HG02759 (cell line): ENCODE measurements around the gene PAK4.
"Not testable (repeated sequence)": the region's sequence is repeated elsewhere in the genome, so short reads cannot be mapped to it uniquely, and the experiment has no call there.

Experiments
- ATAC-seq: cut with Tn5 transposase; IDR thresholded peaks from one replicate; pipeline ENCODE4 v1.9.1; 2021; ENCODE audit warnings: mild to moderate bottlenecking, moderate library complexity; ENCODE audit not compliant: unreplicated experiment

The PAK4 gene

DNA sequence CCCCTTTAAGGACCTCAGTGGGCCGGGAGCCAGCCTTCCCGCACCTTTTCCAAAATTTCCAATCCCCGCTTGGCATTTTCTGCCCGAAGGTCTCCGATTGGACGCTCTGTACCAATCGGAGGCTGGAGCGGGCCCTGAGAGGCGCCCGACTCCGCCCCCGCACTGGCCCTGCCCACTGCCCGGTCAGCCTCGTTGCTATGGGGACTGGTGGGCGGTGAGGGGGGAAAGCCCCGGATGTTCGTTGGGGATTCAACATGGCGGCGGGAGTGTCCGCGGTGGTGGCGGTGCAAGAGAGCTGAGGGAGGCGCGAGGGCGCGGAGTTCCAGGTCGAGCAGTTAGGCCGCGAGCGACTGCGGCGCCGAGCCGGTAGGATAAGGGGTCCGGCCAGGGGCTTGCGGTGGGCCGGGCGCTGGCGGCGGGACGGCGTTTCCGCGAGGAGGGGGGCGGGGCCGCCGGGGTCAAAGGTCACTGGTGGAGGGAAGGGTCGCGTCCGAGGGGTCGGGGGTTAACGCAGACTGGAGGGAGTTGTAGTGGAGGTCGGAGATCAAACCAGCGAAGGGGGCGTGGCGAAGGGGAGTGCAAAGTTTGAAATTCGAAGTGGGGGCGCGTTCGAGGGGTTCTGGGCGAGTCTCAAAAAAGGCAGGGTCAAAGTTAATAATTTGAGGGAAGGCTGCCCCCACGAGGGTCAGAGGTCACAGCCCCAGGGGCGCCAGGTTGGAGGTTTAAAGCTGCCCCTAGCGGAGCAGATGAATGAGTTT lies at the start of gene PAK4:
Gene PAK4, plus strand, starts transcription at position 233 of the 758 bp plus-strand sequence. CDS start 43,768 bp downstream, outside the sequence.
- ATAC-seq: peak; percentile 95

DNA sequence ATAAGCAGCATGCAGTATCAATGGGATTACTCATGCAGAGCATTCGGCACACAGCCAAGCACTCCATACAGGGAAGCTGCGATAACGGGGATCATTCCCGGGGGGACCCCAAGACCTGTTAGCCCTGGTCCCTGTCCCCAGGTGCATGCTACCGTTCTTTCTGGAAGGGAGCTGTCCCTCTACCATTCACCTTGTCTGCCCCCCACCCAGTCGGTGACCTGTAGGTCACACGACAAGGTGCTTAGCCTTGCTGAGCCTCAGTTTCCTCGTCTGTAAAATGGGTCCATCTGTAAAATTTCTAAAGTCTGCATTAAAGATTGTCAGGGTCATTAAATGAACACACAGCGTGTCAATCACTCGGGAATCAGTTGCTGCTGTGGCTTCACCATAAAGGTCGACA lies 48.3 kb upstream of the PAK4 start:
- ATAC-seq: no peak

DNA sequence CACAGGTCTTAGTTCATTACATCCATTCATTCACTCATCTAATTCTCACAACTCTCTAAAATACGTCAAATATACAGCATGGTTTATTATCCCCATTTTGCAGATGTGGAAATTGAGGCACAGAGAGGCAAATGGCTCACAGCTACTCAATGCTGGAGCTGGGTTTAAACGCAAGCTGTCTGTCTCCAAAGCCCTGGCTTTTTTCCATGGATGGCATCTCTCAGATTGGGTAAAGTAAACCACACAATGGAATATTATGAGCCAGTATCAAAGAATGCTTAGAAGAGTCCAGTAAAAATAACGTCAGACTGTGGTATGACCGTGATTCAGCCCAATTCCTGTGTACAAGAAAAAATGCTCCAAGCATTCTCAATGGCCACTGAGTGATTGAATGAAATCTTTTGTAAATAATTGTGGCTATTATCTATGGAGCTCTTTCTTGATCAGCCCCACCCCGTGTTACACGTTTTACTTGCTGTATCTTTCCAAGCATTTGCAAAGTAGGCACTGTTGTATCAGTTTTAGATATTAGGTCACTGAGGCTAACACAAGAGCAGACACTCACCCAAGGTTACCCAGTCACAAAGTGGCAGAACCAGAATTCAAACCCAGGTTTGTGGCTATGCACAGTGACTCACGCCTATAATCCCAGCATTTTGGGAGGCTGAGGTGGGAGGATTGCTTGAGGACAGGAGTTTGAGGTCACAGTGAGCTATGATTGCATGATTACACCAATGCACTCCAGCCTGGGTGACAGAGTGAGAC lies 47.0 kb upstream of the PAK4 start:
- no peak for ATAC-seq

DNA sequence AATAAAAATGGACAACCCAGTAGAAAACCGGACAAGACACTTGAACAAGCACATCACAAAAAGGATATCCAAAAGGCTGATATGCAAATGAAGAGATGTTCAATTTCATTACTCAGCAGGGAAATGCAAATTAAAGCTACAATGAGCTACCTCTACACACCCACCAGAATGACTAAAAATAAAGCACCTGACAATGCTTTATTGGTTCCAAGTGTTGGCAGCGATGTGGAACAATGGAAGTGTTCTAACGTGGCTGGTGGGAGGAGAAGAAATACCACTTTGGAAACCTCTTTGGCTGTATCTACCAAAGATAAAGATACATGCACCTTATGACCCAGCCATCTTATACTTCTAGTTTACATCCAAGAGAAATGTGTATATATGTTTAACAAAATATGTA lies 45.2 kb upstream of the PAK4 start:
- ATAC-seq: no peak

DNA sequence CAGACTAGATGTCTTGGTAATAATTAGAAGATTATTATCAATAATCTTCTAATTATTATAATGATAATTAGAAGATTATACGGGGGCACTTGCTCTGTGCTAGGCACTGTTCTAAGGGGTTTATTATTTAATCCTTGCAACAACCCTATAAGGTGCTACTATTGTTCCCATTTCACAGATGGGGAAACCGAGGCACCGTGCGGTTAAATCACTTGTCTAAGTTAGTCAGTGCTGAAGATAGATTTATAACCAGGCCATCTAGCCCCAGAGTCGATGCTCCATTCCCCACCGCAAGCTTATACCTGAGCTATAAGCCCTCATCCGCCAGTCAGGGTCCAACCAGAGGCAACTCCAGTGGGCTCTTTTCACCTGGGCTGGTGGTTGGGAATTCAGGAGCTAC lies 43.4 kb upstream of the PAK4 start:
- ATAC-seq: no peak

DNA sequence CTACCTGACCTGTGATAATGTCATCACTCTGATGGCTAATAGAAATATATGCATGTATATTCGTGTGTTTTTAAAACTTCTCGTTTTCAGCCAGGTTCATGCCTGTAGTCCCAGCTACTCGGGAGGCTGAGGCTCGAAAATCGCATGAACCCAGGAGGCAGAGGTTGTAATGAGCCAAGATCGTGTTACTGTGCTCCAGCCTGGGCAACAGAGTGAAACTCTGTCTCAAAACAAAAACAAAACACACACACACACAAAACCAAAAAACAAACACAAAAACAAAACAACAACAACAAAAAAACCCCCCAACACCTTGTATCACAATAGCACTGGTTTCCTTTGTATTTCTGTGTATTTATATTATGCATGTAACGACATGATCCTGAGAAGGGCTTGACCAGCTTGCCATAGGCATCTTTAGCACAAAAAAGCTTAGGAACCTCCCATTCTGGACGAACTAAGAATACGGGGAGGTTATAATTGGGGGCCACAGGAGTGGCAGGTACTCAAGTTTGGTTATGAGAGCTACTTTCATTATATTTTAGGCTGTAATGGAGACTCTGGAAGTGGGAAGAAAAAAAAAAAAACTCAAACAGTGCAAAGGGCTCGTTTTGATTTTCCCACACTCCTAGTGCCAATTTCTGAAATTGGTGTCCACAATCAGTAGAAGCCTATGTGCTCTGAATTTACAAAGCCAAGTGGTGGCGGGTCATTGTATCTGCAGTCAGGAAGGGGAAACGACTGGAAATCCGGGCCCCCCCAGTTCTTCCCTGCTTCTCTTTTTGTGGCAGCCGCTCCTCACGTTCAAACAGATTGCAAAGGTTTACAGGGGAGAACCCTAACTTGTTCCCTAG lies 42.6 kb upstream of the PAK4 start:
- no peak for ATAC-seq

DNA sequence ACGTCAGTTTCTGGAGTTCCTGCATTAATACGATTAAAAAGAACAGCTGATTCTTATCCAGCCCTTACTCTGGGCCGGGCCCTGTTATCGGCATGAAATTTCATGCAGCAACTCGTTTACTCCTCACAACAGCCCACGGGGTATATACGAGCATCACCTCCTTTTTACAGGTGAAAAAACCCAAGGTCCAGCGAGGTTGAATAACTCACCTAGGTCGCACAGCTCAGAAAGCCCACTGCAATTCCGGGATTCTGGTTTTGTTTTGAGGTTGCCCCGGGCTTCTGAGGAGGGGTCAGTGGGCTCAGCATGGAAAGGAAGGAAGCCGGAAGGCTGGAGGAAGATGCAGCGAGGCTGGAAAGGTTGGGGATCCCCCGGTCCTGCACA lies 42.0 kb upstream of the PAK4 start:
- ATAC-seq: no peak

DNA sequence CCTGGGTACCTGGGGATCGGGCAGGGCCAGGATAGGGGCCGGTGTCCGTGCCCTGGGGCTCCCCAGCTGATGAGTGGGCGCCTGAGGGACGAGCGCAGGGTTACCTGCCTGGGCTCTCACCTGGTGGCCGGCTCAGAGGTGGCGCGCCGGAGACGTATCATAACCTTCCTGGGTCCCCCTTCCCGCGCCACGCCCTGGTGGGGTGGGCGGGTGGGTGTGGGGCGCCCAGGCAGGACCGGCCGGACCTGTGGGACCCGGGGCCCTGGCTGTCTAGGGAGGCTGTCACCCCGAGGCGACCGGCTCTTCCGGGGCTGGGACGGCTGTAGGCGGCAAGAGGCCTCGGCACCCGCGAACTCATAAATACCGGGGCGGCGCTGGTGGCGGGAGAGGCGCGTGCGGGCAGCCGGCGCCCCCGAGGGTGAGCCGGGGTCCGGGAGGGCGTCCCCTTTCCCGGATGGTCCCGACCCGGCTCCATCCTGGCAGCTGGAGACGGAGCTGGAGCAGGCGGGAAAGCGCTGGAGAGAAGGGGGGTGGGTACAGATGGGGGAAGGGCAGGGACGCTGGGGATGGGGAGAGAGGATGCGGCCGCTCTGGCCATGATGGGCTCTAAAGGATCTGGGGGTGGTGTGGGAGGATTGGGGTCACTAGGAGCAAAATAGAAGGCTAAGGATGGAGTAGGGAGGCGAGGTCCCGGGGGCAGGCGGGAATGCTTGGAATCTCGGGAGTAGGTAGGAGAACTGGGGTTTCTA lies 41.4 kb upstream of the PAK4 start, which contains the start of gene ACP7:
Gene ACP7, plus strand, starts transcription at position 386 of the 749 bp plus-strand sequence. CDS start 902 bp downstream, outside the sequence.
- no peak for ATAC-seq

DNA sequence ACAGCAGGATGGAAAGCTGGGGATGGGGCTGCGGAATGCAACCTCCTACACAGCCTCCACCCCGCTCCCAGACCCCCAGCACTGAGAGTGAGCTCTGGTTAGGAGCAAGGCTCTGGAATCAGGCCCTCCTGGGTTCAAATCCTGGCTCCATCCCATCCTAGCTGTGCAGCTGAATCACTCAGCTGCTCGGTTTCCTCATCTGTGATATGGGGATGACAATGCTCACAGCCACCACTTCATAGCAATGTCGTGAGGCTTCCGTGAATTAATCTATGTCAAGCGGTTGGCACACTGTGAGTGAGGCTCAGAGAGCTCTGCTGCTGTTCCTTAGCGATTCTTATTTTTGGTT lies 40.9 kb upstream of the PAK4 start:
- no peak for ATAC-seq

DNA sequence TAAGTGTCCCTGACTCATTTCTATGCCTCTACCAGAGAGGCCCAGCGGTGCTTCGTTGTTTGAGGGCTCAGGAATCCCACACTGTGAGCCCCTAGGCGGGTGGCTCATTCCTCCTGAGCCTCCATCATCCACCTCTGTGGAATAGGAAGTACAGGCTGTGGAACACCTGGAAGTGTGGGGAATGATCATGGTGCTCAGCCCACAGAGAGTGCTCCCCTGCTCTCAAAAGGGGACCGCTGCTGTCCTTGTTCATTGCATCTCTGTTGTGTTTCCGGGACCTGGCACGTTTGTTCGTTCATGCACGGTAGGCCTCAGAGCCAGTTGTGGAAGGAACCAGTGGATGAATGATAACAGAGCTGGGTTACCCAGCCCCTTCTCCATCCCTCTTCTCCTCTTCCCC lies 40.2 kb upstream of the PAK4 start:
- no peak for ATAC-seq

DNA sequence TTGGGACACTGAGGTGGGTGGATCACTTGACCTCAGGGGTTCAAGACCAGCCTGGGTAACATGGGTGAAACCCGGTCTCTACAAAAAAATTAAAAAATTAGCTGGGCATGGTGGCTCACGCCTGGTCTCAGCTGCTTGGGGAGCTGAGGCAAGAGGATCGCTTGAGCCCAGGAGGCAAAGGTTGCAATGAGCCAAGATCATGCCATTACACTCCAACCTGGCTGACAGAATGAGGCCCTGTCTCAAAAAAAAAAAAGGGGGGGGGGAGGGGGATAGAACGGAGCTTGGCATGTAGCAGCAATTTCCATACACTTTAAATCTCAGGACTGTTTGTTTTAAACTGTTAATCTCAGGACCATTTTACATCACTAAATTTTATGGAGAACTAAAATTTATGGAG lies 39.2 kb upstream of the PAK4 start:
- ATAC-seq: no peak

DNA sequence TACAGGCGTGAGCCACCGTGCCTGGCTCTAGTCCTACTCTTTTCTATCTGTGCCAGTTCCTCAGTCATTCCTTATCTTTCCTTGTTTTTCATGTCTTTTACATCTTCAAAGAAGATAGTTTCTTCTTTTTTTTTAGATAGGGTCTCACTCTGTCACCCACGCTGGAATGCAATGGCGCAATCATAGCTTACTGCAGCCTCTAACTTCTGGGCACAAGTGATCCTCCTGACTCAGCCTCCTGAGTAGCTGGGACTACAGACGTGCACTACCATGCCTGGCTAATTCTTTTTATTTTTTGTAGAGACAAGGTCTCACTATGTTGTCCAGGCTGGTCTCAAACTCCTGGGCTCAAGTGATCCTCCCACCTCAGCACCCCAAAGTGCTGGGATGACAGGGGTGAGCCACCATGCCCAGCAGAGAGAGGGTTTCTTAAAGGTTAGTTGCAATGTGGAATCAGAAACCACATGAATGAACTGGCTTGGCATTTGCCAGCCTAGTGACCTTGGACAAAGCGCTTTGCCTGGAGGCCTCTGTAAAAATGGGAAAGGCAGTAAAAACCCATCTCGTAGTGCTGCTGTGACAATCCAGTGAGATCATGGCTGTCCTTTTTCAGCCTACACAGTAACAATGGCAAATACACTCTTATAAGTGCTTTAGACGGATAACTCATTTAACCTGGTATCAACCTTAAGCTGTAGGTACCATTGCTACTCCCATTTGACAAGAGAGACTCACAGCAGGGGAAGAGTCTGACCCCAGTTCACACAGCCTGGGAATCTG lies 37.5 kb upstream of the PAK4 start:
- ATAC-seq: no peak

DNA sequence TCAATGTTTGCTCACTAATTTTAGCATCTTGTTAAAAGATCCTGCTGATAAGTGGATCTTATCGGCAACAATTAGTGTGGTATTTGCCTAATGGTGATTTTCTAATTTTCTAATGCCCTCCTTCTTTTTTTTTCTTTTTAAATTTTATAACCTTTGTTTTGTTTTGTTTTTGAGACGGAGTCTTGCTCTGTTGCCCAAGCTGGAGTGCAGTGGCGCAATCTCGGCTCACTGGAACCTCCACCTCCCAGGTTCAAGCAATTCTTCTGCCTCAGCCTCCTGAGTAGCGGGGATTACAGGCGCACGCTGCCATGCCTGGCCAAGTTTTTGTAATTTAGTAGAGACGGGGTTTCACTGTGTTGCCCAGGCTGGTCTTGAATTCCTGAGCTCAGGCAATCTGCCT lies 35.6 kb upstream of the PAK4 start:
- ATAC-seq: not testable (repeated sequence)

DNA sequence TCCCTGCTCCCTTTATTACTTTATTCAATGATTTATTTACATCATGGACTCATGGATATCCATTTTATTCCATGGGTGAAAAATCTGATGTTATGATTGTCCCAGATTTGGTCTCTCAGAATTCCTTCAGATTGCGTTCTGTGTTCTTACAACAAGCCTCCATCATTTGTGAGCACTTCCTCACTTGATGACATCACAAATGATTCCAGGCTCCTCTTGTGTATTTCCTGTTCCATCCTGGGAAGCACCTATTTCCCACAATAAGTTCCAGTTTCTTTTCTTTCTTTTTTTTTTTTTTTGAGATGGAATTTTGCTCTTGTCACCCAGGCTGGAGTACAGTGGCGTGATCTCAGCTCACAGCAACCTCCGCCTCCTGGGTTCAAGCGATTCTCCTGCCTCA lies 34.7 kb upstream of the PAK4 start:
- no peak for ATAC-seq

DNA sequence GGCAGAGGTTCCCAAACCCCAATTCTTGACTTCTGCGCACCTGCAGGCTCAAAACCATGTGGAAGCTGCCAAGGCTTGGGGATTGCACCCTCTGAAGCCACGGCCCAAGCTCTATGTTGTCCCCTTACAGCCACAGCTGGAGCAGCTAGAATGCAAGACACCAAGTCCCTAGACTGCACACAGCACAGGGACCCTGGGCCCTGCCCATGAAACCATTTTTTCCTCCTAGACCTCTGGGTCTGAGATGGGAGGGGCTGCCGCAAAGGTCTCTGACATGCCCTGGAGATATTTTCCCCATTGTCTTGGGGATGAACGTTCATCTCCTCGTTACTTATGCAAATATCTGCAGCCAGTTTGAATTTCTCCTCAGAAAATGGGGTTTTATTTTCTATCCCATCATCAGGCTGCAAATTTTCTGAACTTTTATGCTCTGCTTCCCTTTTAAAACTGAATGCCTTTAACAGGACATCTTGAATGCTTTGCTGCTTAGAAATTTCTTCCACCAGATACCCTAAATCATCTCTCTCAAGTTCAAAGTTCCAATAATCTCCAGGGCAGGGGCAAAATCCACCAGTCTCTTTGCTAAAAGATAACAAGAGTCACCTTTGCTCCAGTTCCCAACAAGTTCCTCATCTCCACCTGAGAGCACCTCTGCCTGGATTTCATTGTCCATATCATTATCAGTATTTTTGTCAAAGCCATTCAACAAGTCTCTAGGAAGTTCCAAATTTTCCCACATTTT lies 29.6 kb upstream of the PAK4 start:
- ATAC-seq: not testable (repeated sequence)

DNA sequence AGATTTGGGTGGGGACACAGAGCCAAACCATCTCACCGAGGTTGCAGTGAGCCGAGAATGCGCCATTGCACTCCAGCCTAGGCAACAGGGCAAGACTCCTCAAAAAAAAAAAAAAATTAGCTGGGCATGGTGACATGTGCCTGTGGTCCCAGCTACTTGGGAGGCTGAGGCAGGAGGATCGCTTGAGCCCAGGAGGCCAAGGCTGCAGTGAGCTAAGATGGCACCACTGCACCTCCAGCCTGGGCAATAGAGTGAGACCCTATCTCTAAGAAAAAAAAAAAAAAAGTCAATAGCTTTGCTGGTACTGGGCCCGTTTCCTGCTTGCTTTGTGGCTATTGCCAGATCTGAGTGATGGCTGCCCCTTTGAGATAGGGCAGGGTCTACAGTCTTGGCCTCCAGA lies 28.3 kb upstream of the PAK4 start:
- no peak for ATAC-seq

DNA sequence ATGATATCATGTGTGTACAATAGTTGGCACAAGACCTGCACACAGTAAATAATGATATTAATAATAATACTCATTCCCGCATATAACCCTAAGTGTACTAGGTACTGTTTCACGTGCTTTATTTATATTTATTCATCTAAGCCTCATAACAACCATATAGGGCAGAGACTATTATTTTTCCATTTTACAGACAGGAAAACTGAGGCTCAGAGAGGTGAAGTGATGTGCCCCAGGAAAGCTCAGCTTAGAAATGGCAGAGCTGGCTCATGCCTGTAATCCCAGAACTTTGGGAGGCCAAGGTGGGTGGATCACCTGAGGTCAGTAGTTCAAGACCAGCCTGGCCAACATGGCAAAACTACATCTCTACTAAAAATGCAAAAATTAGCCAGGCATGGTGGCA lies 27.9 kb upstream of the PAK4 start:
- ATAC-seq: no peak

DNA sequence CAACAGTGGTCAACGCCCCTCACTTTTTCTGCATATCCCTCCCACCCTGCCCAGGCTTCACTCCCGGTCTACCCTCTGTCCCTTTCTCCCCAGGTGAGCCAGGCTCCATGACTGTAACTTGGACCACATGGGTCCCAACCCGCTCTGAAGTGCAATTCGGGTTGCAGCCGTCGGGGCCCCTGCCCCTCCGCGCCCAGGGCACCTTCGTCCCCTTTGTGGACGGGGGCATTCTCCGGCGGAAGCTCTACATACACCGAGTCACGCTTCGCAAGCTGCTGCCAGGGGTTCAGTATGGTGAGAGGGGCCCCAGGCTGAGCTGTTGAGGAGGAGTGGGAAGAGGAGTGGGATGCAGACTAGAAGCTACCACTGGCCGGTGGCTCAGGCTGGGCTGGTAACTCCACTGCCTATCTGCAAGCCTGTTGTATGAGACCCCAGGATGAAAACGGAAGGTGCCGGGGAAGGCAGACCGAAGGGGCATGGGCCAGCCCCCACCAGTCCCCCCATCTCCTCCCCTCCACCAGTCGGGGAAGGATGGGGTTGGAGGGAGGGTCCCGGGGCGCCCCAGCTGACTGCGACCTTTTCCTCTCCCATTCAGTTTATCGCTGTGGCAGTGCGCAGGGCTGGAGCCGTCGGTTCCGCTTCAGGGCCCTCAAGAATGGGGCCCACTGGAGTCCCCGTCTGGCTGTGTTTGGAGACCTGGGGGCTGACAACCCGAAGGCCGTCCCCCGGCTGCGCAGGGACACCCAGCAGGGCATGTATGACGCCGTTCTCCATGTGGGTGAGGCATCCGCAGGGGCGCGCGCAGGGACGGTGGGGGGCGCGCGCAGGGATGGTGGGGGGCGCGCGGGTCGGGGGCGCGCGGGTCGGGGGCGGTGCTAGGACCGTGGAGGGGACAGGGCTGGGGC lies 27.0 kb upstream of the PAK4 start:
- ATAC-seq: no peak
